GM12864 (cell line): ENCODE data around the gene EDA.

Source experiments
- DNase-seq: peaks from one replicate; pipeline ENCODE4 v3.0.0-alpha.2; 2011; ENCODE audit warnings: low read depth
- H3K4me3 ChIP-seq: 2 replicates; pipeline ENCODE4 v1.5.1; 2011; ENCODE audit warnings: mild to moderate bottlenecking, low read depth, low read length, control low read depth
- CTCF ChIP-seq: IDR thresholded peaks from 2 replicates; pipeline ENCODE4 v1.5.1; 2011; ENCODE audit warnings: low read depth, mild to moderate bottlenecking, moderate library complexity, low read length, control low read depth, inconsistent platforms; ENCODE audit errors: missing control alignments

Gene EDA

GRCh38 chrX:70013466-70014381, 397.8 kb downstream of the EDA start:
- no peak for TF ChIP-seq CTCF
- no peak overlapping the region for H3K4me3 ChIP-seq
- no peak for DNase-seq

DNA sequence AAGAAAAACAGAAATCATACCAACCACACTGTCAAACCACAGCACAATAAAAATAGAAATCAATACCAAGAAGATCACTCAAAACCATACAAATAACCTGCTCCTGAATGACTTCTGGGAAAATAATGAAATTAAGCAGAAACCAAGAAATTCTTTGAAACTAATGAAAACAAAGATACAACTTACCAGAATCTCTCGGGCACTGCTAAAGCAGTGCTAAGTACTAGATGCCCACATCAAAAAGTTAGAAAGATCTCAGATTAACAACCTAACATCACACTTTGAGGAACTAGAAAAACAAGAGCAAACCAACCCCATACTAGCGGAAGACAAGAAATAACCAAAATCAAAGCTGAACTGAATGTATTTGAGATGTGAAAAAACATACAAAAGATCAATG, 400.6 kb downstream of the EDA start:
- no peak overlapping the region for H3K4me3 ChIP-seq
- TF ChIP-seq CTCF, result no peak
- no peak for DNase-seq

DNA sequence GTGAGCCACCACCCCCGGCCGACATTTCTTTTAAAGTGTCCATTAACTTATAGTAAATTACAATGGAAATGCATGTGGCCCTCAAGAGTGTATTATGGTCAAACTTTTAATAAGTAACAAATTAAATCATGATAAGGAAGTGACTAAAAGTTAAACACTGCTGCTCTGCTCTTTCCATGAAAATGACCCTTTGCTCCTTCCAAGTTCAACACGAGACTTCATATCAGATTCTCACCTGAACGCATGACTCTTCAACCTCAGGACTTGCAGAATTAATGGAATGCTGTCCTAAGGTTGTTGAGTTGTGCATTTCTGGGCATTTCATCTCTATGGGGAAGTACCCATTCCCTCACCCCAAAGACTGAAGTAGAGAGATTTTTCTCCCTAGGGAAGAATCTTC, 406.7 kb downstream of the EDA start:
- no peak for DNase-seq
- no peak overlapping the region for H3K4me3 ChIP-seq
- no peak for TF ChIP-seq CTCF

DNA sequence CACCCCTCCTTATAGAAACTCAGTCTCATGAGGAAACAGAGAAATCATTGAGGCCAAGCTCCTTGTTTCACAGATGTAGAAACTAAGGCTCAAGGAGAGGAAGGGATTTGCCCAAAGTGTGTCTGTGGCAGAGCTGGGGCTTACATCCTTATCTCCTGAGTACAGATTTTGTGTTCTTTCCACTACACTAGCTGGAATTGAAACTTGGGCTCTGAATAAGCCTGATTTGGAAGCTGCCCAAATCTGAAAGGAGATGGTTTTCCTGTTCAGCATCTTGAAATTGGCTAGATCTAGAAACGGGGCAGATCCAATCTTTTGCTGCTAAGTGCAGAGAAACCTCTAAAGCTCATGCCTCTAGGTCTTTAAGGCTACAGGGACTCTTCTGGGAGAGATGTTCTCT, 409.6 kb downstream of the EDA start:
- no peak for TF ChIP-seq CTCF
- no peak for DNase-seq
- no peak overlapping the region for H3K4me3 ChIP-seq

DNA sequence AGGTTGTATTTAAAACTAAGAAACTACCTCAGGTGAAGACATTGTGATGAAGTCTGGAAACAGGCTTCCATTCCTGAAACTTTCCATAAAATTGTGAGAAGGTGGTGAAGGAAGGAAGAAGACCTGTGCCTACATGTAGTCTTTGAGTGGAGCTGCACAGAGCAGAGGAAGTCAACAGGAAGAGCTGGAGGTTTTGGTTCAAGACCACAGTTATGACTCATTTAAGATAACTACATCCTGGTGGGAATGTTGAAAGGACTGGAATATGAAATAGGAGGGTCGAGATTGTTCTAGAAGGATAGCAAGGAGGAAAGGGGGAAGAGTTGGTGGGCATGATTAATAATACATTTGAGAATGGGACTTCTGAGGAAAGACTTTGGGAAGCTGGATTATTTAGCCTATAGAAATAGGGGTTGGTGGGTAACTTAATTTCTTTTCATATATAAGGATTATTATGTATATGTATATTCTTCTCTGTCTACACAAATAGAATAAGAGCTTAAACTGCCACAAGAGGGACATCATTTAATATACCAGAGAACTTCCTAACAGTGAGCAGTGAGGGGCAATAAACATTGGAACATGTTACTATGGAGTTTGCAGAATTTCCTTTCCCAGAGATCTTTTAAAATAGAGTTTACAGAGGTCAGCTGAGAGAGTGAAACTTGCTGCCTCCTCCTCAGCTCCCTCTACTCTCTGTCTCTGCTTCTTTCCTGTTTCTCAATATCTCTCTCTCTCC, 410.4 kb downstream of the EDA start:
- no peak for DNase-seq
- no peak for TF ChIP-seq CTCF
- no peak overlapping the region for H3K4me3 ChIP-seq

DNA sequence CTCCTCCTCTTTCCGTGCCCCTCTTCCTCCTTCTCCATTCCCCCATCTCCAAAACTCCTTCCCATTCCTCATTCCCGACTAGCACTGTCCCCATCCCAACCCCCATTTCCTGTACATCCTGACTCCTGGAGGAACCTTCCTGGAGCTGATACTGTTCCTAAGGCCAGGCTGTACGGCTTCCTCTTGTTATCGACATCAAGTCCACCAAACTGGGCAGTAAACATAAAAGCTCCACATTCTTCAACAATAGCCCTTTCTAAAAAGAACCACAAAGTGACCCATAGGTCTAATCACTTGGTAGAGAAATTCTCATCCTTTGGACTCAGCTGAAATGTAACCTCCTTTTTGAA, 410.9 kb downstream of the EDA start:
- TF ChIP-seq CTCF, result no peak
- no peak overlapping the region for H3K4me3 ChIP-seq
- DNase-seq, result no peak
